NCI-H2081 treated with DMSO at 0.1 percent for 48 hours (cell line): ENCODE results near the gene PTK6.
"Not testable (repeated sequence)": the region's sequence is repeated elsewhere in the genome, so short reads cannot be mapped to it uniquely, and the experiment has no call there.

Experiments
- DNase-seq: peaks from one replicate; lab custom pipeline; 2025; lab: John Stamatoyannopoulos, UW

PTK6 gene

GRCh38 chr20:63536997-63537524, at the start of gene PTK6:
Gene PTK6, minus strand, starts transcription at chr20:63537376. Its CDS starts 62 bp downstream, at chr20:63537314.
- no peak for DNase-seq

DNA sequence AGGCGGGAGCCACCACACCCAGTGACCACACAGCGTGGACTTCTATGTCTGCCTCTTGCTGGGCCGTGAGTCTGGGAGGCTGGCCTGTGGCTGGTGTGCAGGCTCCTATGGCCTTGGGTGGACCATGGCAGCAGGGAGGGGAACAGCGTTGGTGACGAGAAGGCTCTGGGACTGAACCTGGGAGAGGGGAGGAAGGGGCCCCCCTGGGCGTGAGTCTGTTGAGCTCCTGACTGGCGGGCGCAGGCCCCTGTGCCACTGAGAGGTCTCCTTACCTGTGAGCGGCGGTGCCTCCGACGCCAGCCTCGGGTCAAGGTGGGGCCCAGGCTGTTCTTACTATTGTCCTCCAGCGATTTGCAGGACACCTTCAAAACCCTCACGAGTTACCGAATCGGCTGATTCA, 49.6 kb upstream of the PTK6 start:
- DNase-seq: no peak

- DNase-seq: no peak
These were observed 48.7 kb upstream of the PTK6 start for GRCh38 chr20:63585616-63586565.

DNA sequence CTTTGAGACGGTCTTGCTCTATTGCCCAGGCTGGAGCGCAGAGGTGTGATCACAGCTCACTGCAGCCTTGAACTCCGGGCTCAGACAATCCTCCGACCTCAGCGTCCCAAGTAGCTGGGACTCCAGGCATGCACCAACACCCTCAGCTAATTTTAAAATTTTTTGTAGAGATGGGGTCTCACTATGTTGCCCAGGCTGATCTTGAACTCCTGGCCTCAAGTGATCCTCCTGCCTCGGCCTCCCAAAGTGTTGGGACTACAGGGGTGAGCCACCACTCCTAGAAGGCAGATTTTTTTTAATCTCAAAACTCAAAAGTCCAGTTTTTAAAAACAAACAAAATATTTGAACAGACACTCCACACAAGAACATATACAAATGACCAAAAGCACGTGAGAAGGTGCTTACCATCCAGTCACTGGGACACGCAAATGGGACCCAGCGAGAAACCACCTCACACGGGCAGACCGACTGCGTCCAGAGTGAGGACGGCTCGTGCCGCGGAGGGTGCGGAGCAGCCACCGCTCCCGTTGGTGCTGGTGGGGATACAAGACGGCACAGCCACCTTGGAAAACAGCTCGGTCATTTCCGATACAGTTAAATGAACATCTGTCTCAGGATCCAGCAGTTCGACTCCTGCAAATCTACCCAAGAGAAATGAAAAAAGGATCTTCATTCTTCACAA, 45.3 kb upstream of the PTK6 start:
- no peak for DNase-seq

- no peak for DNase-seq
These were observed 43.8 kb upstream of the PTK6 start for GRCh38 chr20:63580796-63581461.

DNA sequence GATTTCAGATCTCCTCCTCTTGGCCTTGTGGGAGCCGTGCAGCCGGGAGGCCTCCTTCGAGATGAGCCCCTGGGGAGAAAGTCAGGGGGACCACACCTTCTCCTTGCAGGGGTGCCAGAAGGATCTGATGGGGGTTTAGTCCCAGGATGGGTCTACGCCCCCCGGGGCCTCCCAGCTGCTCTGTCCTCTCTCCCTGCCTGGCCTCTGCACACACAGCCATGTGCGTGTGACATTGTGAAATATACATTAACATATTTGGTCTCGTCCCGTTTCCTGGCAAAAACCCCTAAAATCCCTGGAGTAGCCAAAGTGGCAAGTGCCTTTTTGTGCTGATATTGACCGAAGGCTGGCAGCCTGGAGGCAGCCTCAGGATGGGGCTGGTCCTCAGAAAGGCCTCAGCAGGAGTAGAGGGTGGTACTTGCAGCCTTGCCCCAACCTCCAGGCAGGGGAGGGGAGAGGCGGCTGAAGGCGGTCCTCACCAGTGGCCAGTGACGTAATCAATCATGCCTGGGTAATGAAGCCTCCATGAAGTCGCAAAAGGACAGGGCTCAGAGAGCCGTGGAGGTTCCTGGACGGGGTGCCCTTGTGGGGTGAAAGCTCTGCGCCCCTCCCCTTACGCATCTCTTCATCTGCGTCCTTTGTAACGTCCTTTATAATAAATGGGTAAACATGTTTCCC, 42.0 kb upstream of the PTK6 start:
- no peak for DNase-seq

DNA sequence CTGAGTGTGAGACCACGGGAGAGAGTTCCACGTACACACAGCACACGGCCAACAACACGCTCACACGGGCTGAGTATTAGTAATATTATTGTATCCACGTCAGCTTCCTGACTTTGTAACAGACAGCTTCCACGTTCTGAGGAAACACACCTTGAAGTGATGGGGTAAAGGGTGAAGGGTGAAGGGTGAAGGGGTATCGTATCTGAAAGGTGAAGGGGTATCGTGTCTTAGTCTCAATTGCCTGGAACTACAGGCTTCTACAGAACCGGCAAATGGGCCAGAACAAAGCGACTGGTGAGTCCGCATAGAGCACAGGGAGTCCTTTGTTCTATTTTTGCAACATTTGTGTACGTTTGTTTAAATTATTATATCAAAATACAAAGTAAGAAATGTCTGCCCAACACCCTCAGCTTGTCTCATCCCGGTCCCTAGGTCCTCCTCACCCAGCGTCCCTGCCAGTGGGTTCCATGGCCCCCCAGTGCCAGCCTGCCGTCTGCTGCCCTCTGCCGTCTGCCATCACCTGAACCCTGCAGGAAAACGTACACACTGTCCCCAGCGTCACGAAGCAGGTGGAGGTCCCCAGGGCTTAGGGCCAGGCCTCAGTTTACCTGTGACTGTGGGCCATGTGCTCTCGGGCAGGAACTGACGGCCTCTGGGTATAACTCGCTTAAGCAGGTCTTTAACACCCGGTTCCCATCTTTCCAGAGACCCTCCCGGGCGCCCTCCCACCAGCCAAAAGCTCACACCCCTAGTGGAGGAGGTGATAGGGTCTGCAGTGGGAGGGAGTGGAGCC, 41.2 kb upstream of the PTK6 start:
- DNase-seq: no peak

DNA sequence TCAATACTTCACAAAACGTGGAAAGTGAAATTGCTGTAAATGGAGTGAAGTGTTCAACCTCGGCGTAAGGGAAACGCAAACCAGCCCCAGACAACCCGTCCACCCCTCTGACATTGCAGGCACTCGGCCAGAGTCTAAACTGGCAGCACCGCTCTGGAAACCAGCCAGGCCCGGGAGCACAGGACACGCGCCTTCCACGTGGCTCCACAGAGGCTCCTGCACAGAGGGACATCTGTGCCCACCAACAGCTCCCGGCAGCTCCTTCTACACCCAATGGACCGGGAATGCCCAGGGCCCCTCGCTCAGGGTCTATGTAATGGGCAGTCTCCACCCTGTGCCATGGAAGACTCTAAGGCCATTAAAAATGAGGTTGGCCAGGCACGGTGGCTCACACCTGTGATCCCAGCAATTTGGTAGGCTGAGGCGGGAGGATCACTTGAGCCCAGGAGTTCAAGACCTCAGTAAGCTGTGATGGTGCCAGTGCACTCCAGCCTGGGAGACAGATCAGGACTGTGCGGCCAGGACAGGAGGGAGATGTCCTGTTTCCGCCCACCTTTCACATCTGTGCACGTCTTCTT, 40.2 kb upstream of the PTK6 start:
- no peak for DNase-seq

DNA sequence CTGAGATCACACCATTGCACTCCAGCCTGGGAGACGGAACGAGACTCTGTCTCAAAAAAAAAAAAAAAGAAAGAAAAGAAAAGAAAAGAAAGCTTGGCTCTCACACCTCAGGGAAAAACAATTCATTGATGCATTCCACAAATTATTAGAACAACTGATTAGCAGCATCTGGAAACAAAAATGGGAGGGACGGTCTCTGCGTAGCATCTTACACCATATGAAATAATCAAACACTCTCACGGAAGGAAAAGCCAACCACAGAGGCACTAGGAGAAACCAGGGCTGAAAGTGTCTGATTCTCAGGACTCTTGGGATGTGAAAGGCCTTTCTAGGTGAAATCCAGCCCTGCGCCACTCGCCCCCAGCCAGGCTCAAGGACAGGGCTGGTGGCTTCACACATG, 39.1 kb upstream of the PTK6 start:
- DNase-seq: no peak

- no peak for DNase-seq
These were observed 37.9 kb upstream of the PTK6 start for GRCh38 chr20:63574829-63575743.

DNA sequence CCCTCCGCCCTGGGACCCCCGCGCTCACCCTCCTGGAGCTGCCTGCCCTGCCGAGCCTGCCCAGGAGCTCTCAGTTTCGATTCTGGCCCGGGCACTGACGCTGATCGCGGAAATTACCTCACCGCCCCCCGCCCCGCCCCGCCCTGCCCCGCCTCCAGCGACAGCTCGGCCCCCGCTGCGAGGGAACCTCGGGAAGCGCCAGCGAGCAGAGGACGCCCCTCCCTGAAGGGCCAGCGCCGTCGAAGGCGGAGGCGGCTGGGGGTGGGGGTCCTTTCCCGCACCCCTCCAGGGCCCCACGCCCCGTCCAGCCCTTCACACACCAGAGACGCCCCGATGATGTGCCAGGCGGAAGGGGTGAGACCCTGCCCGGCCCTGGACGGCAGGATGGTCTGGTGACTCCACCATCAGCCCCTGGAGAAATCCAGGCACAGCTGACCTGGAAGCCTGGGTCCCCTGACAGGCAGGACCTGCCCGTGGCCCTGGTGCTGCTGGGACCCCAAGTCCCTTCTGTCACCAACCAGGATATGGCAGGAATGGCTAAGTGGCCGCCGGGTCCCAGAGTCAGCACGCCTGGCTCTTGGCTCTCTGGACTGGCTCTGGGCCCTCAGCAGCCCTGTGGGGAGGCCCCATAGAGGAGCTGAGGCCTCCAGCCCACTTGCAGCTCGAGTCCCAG, 37.1 kb upstream of the PTK6 start, which contains the start of gene HELZ2:
Gene HELZ2, minus strand, starts transcription at position 84 of the 673 bp plus-strand sequence. CDS start 1,854 bp downstream, outside the sequence.
- no peak for DNase-seq

GRCh38 chr20:63573647-63574131, 36.5 kb upstream of the PTK6 start:
- no peak for DNase-seq

DNA sequence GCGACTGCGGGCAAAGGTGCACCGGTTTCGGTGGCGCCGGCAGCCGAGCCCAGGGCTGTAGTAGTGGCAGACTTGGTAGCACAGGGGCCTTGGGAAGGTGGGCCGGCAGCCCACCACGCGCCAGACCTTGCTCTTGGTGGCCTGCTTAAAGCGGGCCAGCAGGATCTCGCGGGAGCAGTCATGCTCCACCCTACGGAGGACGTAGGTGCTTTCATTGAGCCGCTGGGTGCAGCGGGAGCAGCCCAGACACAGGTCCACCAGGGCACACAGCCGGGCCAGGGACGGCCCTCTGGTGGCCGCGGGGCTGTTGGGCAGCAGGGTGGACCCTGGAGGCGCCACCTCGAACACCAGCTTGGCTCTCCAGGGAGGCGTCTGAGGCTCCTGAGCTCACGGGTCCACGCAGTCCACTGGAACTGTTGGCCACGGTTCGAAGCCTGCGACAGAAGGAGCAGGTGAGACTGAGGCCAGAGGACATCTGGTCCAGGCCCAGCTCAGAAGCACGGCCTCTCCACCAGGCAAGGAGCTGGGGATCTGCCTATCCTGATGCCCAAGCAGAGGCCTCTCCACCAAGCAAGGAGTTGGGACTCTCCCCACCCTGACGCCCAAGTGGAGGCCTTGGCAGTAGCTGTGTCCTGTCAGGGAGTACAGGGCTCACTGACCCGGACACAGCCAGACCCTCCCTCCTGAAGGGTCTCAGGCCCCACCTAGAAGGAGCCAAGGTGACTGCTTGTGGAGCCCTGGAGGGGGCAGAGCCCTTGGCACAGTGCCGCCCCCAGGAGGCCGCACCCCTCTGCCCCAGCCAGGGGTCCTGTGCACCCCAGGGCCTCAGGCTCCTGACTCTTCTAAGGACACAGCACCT, 35.8 kb upstream of the PTK6 start:
- DNase-seq: no peak

GRCh38 chr20:63572071-63572787, 35.1 kb upstream of the PTK6 start:
- no peak for DNase-seq

DNA sequence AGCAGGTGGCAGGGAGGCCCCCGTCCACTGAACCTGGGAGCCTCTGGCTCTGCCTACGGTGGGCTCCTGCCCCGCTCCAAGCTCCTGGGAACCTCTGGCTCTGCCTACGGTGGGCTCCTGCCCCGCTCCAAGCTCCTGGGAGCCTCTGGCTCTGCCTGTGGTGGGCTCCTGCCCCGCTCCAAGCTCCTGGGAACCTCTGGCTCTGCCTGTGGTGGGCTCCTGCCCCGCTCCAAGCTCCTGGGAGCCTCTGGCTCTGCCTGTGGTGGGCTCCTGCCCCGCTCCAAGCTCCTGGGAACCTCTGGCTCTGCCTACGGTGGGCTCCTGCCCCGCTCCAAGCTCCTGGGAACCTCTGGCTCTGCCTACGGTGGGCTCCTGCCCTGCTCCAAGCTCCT, 33.9 kb upstream of the PTK6 start:
- not testable (repeated sequence) for DNase-seq

DNA sequence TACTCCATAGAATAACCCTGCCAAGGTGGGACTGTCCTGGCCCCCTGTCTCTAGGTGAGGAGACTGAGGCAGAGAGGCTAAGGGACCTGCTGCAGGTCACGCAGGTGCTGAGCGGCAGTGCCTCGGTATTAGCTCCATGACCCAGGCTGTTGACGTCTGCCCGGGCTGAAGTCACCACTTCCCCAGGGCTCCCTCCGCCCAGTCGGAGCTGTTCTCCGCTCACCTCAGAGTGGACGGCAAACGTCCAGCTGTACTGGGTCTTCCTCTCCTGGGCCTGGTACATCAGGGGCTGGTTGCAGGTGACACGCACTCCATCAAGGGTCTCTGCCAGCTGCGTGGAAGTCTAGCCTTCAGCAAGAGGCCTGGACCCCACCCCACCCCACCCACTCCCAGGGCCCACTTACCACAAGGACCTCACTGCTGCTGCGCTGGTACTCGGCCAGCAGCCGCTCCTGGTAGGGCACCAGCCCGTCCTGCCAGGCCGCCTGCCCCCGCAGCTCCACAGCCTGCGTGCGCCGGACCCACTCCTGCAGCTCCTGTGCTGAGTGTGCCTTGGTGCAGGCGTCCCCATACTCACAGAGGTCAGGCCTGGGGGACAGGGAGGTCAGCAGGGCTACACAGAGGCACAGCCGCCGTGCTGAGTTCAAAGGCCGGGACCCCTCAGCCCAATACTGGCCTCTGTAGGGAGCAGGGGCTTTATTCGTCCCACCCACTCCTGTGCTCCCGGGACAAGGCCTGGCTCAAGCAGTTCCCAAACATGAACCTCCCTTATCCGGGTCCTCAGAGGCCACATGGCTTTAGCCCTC, 33.3 kb upstream of the PTK6 start:
- DNase-seq: no peak
